Upper lobe of right lung (tissue), 1 donor: Measurements from ENCODE around the gene LDHB. TPM values are rescaled to one million over a fixed set of nuclear protein-coding genes. Genes with fewer than 3 reads are reported as not detected.
"Not testable (repeated sequence)": the region's sequence is repeated elsewhere in the genome, so short reads cannot be mapped to it uniquely, and the experiment has no call there.

Experiments
- ATAC-seq: fragments of 200-7000 bp; cut with Tn5 transposase; one replicate; pipeline ENCODE4 v1.9.1; 2020; ENCODE audit warnings: mild to moderate bottlenecking, moderate library complexity
- DNase-seq: peaks from one replicate; pipeline ENCODE4 v3.0.0-alpha.2; 2020
- H3K27ac ChIP-seq: fragments of 200-600 bp; one replicate; pipeline ENCODE4 v1.8.0; 2022
- H3K27me3 ChIP-seq: fragments of 200-600 bp; one replicate; pipeline ENCODE4 v1.8.0; 2022; ENCODE audit warnings: mild to moderate bottlenecking
- H3K36me3 ChIP-seq: fragments of 200-600 bp; one replicate; pipeline ENCODE4 v1.8.0; 2022
- H3K4me1 ChIP-seq: fragments of 200-600 bp; one replicate; pipeline ENCODE4 v1.8.0; 2022
- H3K4me3 ChIP-seq: fragments of 200-600 bp; one replicate; pipeline ENCODE4 v1.8.0; 2022; ENCODE audit warnings: mild to moderate bottlenecking
- H3K9me3 ChIP-seq: fragments of 200-600 bp; one replicate; pipeline ENCODE4 v1.8.0; 2022
- CTCF ChIP-seq: fragments of 200-600 bp; IDR thresholded peaks from one replicate; pipeline ENCODE4 v1.8.0; 2022; ENCODE audit warnings: antibody characterized with exemption
- intact Hi-C: fragments of 100-400 bp; cut with DNase I; formaldehyde crosslinking; loops from one replicate; pipeline ENCODE4 v1.11.0; 2022
- total RNA-seq: library from RNA; stranded (reverse); fragmentation: NEBNext Ultra II Directional; extraction: Animal tissue kit (Norgen Biotek cat#: 25700); gene quantifications from one replicate; pipeline ENCODE4 v1.2.1, GENCODE V29; 2021
- donor health status: DM: no; HTN: yes; CAD: no; lungs with severe emphysema.

LDHB gene
- total RNA-seq, 1 donor from 2014 or later, result 410 TPM

DNA sequence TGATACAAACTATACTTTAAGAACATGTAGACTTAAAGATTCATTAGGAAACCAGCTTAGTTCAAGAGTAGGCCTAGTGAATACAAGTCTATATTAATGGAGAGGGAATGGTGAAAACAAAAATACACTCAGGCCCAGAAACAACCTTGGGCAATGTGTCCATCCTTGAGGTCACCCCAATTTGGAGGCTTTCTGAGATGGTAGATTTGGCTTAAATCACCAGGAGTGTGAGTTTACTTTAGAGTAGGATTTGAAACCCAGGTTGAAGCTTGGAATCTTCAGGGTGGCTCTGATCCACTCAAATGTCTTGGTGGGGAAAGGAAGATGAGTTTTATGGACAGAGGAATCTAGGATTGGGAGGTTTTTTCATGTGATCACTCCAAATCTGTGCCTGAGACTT lies 10.5 kb downstream of the LDHB start:
- H3K27me3 ChIP-seq, result no peaks in the 10 kb centered on the region
- ATAC-seq (no peak), DNase-seq (no peak)
- H3K36me3 ChIP-seq, result peaks cover 78% of the 10 kb centered on the region
- H3K4me1 ChIP-seq, result peaks cover 4% of the 10 kb centered on the region
- no peak overlapping the region for H3K27ac ChIP-seq
- no peak for TF ChIP-seq CTCF
- no peaks in the 10 kb centered on the region for H3K9me3 ChIP-seq
- no peak overlapping the region for H3K4me3 ChIP-seq
- intact Hi-C loops, result no loop called here

GRCh38 chr12:21645041-21645500 lies 12.6 kb downstream of the LDHB start:
- ATAC-seq, H3K27ac ChIP-seq, DNase-seq, H3K4me3 ChIP-seq, H3K4me1 ChIP-seq, H3K9me3 ChIP-seq, H3K27me3 ChIP-seq, intact Hi-C loops: not testable (repeated sequence)
- peaks cover 78% of the 10 kb centered on the region for H3K36me3 ChIP-seq

- H3K4me1 ChIP-seq, result peaks cover 8% of the 10 kb centered on the region
- ATAC-seq (no peak), DNase-seq (no peak)
- intact Hi-C loops, result no loop called here
- no peak for TF ChIP-seq CTCF
- H3K4me3 ChIP-seq, result no peak overlapping the region
- H3K36me3 ChIP-seq, result peaks cover 79% of the 10 kb centered on the region
- no peaks in the 10 kb centered on the region for H3K27me3 ChIP-seq
- no peaks in the 10 kb centered on the region for H3K9me3 ChIP-seq
- no peak overlapping the region for H3K27ac ChIP-seq
These were observed 13.1 kb downstream of the LDHB start for GRCh38 chr12:21644516-21644915.

DNA sequence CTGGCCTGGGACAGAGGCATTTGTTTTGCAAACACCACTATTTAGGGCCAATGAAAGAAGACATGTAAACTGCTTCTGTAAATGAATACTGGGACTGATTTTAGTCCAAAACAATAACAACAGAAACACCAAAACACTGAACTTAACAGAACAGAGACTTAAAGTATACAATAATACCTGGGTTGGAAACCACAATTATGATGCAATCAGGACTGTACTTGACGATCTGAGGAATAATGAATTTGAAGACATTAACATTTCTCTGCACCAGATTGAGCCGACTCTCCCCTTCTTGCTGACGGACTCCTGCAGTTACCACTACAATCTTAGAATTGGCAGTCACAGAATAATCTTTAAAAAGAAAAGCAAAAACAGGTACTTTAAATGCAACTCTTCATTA lies 13.9 kb downstream of the LDHB start:
- Histone ChIP-seq H3K4me3 (no peak overlapping the region), H3K27ac (no peak overlapping the region), H3K27me3 (no peaks in the 10 kb centered on the region), H3K4me1 (peaks cover 8% of the 10 kb centered on the region), H3K9me3 (no peaks in the 10 kb centered on the region), H3K36me3 (peaks cover 77% of the 10 kb centered on the region)
- no peak for TF ChIP-seq CTCF
- intact Hi-C loops, result no loop called here
- ATAC-seq (no peak), DNase-seq (no peak)

GRCh38 chr12:21642707-21643389 lies 14.8 kb downstream of the LDHB start:
- no peak for ATAC-seq
- intact Hi-C loops, result no loop called here
- DNase-seq, result no peak
- H3K36me3 ChIP-seq, result peaks cover 86% of the 10 kb centered on the region
- H3K4me1 ChIP-seq, result peaks cover 8% of the 10 kb centered on the region
- H3K9me3 ChIP-seq, result no peaks in the 10 kb centered on the region
- no peaks in the 10 kb centered on the region for H3K27me3 ChIP-seq
- H3K27ac ChIP-seq, result no peak overlapping the region
- no peak for TF ChIP-seq CTCF
- H3K4me3 ChIP-seq, result no peak overlapping the region

DNA sequence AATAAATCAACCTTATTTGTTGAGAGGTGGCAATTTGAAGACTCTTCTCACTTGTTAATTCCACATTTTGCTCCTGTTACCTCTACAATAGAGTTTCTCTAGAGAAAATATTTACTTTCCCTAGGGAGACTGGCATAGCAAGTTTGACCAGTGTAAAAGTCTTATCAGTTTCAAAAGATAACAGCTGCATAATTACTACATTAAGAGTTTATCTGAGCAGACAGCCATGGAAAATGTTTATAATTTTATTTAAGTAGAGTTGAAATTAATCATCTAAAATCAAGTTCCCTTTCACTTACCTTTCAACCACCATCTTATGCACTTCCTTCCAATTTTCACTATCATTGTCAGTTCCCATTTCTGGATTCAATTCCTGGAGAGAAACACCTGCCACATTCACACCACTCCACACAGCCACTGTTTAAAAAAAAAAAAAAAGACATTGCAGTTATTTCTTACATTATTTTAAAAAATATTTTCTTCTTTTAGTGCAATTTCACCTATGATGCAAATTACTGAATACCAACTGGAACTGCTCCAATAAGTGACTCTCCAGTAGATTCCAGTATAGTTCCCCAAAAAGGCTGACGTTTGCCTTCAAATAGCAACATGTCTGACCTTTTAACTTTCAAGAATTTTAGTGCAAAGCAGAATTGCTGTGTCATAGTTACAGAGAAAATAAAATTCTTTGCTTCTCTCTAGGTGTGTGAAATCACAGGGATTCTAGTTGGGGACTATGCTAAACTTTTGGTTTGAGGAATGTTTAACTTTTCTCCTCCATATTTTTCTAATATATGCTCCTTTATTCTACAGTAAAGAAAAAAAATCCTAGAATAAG lies 19.4 kb downstream of the LDHB start:
- intact Hi-C loops, result no loop called here
- no peak overlapping the region for H3K27ac ChIP-seq
- peaks cover 84% of the 10 kb centered on the region for H3K36me3 ChIP-seq
- TF ChIP-seq CTCF, result no peak
- no peak overlapping the region for H3K4me3 ChIP-seq
- peaks cover 8% of the 10 kb centered on the region for H3K4me1 ChIP-seq
- H3K27me3 ChIP-seq, result no peaks in the 10 kb centered on the region
- no peaks in the 10 kb centered on the region for H3K9me3 ChIP-seq
- DNase-seq (no peak), ATAC-seq (no peak)
